GM19238 (cell line): Measurements from ENCODE around the gene PER1.
"Not testable (repeated sequence)": the region's sequence is repeated elsewhere in the genome, so short reads cannot be mapped to it uniquely, and the experiment has no call there.

ENCODE experiments used
- DNase-seq: peaks from one replicate; pipeline ENCODE4 v3.0.0; 2011; ENCODE audit warnings: low spot score; ENCODE audit not compliant: insufficient read length

Gene PER1

GRCh38 chr17:8120520-8121406 lies 31.4 kb downstream of the PER1 start:
- no peak for DNase-seq

- DNase-seq: no peak
Observed at GRCh38 chr17:8119581-8120519, 32.4 kb downstream of the PER1 start.

- peak; percentile 73 for DNase-seq
Observed at GRCh38 chr17:8118769-8119580, 33.2 kb downstream of the PER1 start.

GRCh38 chr17:8117980-8118768 lies 34.0 kb downstream of the PER1 start, which contains the start of gene ALOXE3:
Gene ALOXE3, minus strand, starts transcription at chr17:8118514. Its CDS starts 524 bp downstream, at chr17:8117990.
- no peak for DNase-seq

- DNase-seq: no peak
Observed at GRCh38 chr17:8117367-8117979, 34.7 kb downstream of the PER1 start.

GRCh38 chr17:8116776-8117175 lies 35.4 kb downstream of the PER1 start:
- no peak for DNase-seq

- no peak for DNase-seq
Observed at GRCh38 chr17:8110907-8111306, 41.3 kb downstream of the PER1 start.

DNA sequence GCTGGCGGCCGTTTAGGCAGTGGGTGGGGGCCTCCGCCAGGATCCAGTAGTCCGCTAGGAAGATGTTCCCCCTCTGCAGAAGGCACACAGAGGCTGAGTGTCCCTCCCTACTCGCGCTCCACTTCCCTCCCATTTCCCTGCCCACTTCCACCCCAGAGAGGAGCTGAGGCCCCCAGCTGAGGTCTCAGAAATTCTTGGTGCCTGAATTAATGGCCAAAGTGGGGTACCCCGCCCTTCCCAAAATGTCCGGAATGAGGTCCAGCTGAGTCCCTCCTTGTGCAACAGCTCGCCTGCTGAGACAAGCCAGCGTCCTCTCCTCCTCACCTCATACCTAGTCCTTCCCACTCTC lies 41.8 kb downstream of the PER1 start:
- no peak for DNase-seq

DNA sequence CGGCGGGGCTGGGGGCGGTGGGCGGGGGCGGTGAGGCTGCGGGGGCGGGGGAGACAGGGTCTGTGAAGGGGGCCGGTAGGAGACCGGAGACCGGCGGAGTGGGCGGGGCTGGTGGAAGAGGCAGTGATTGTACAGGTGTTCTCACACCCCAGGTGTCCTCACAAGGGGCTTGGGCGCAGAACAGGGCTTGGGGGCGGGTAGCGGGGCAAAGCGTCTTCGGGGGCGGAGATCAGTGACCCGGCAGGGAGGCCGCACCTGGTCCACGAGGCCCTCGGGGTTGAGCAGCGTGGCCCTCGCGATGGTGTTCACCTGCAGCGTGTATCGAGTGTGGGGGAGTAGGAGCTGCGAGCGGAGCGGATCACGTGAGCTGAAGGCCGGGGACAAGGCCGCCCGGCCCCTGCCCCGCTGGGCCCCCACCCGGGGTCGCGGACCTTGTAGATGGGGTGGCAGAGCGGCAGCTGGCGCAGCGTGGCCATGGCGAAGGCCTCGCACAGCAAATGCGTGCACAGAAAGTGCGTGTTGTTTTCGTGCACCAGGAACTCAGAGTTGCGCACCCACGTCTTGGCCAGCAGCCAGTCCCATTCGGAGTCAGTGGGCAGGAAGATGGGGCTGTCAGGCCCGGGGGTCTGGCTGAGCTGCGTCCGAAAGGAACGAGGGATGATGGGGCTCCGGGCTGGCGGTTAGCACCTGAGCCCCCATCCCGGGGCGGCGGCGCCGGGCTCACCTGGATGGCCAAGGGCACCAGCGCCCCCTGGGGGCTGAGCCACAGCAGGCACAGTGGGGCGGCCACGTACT lies 42.3 kb downstream of the PER1 start:
- peak; percentile 76 for DNase-seq

DNA sequence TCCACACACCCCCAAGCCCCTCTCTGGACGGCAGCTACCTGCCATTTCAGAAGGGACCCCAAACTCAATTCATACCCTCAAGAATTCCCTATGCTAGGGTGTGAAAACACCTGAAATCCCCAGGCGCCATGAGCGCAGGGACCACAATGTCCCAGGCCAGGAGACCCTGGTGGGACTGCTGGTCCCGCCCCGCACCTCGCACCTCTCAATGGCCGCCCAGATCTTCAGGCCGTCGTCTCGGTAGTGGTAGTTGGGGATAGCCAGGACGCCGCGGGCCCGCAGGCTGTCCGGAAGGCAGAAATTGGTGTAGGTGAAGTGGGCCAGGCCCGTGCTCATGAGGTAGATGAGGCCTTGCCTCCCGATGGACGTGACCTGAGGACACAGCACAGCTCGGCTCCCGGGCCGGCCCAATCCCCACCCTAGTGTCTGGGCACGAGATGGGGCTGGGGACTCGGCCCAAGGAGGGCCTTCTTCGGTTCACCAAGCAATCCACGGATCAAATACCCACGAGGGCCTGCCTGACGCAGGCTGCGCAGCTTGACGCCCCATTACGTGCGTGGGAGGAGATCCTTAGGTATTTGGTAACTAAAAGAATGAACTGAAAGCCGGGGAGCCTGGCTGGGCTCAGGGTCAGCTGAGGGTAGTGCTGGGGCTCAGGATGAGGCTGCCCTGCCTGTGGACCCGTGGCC lies 43.1 kb downstream of the PER1 start:
- no peak for DNase-seq

GRCh38 chr17:8106980-8107379 lies 45.2 kb downstream of the PER1 start:
- DNase-seq: not testable (repeated sequence)

- no peak for DNase-seq
Observed at GRCh38 chr17:8105957-8106398, 46.2 kb downstream of the PER1 start.

- no peak for DNase-seq
Observed at GRCh38 chr17:8104911-8105310, 47.3 kb downstream of the PER1 start.

DNA sequence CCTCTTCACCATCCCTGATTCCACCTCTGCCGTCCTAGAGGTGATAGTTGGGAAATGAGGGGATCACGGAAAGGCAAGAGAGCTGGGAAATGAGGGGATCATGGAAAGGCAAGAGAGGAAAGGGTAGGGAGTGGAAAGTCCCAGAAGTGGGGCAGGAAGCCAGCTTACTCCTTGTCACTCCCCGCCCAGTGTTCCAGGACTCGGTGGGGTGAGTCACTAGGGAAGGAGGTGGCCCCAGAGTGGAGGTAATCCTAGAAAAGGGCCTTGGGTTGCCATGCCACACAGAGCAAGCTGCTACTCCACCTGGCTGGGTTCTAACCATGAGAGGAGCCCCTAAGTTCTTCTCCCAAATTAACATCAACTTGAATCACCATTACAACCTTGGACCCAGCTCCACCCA lies 48.7 kb downstream of the PER1 start:
- DNase-seq: no peak

DNA sequence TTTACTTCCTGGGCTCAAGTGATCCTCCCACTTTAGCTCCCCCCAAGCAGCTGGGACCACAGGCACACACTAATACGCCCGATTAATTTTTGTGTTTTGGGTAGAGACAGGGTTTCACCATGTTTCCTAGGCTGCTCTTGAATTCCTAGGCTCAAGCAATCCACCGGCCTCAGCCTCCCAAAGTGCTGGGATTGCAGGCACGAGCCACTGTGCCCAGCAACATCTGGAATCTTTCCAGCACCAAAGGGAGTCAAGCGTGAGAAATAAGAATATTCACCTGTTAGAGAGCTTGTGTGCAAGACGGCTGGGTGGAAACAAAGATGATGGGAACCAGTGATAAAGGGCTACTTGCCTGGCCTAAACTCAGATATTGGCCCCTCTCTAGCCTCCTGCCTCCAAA lies 50.5 kb downstream of the PER1 start:
- DNase-seq: no peak

GRCh38 chr17:8100763-8101162 lies 51.4 kb downstream of the PER1 start:
- DNase-seq: no peak

GRCh38 chr17:8100111-8100510 lies 52.1 kb downstream of the PER1 start:
- DNase-seq: no peak

- no peak for DNase-seq
Observed at GRCh38 chr17:8096541-8096940, 55.7 kb downstream of the PER1 start.

DNA sequence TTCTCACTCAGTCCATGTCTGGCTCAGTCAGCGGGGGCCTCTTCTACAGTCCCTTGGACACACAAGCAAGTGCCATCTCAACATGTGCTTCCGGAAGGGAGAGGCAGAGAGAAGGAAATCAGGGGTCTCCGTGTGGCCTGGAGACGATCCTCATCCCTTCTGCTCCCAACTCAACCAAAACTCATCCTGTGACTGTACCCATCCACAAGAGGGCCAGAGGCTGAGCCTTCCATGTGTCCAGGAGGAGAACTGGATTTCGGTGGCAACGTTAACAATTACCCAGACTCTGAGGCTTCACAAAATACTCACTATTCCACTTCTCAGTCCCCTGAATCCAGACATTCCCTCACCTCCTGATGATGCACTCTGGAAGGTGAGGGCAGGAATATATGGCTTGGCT lies 56.8 kb downstream of the PER1 start:
- DNase-seq: no peak
